IPS-18c (cell line): ENCODE results near the gene SRD5A3.
A peak's percentile ranks its signal among the peaks of the same experiment; 100 is the strongest.
"Not testable (repeated sequence)": the region's sequence is repeated elsewhere in the genome, so short reads cannot be mapped to it uniquely, and the experiment has no call there.

ENCODE experiments used
- H3K4me3 ChIP-seq: 2 replicates; pipeline ENCODE4 v1.7.0; 2013; ENCODE audit warnings: low read depth, mild to moderate bottlenecking, low read length, moderate library complexity; ENCODE audit not compliant: insufficient read depth
- H3K9me3 ChIP-seq: one replicate; pipeline ENCODE4 v1.6.1; 2013; ENCODE audit warnings: mild to moderate bottlenecking, low read length, moderate library complexity; ENCODE audit not compliant: control insufficient read depth, insufficient read depth

SRD5A3 gene

GRCh38 chr4:55337944-55338343 is 8.1 kb upstream of the SRD5A3 start:
- Histone ChIP-seq H3K4me3 (no peak overlapping the region), H3K9me3 (peaks cover 2% of the 10 kb centered on the region)

- peaks cover 2% of the 10 kb centered on the region for H3K9me3 ChIP-seq
- no peak overlapping the region for H3K4me3 ChIP-seq
Observed at GRCh38 chr4:55338486-55338885, 7.6 kb upstream of the SRD5A3 start.

- no peak overlapping the region for H3K4me3 ChIP-seq
- H3K9me3 ChIP-seq: peaks cover 2% of the 10 kb centered on the region
Observed at GRCh38 chr4:55340266-55340665, 5.8 kb upstream of the SRD5A3 start.

- no peaks in the 10 kb centered on the region for H3K9me3 ChIP-seq
- H3K4me3 ChIP-seq: no peak overlapping the region
Observed at GRCh38 chr4:55343887-55344286, 2.2 kb upstream of the SRD5A3 start.

DNA sequence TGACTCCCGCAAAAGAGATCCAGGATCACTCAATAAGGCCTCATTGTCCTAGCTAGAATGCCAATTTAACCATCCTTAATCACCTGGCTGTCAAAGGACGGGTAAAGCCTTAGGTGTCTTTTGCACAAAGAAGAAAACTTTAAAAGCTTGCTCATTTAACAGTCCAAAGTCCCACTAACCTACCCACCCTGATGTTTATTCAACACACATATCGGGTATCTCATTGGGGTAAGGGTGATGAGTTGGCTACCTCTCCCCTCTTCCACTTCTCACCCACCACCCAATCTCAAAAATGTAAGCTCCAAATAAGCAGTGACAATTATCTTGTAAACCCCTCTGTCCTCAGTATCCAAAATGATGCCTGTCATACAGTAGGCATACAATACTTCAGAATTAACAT is 988 bp upstream of the SRD5A3 start:
- no peak overlapping the region for H3K4me3 ChIP-seq

DNA sequence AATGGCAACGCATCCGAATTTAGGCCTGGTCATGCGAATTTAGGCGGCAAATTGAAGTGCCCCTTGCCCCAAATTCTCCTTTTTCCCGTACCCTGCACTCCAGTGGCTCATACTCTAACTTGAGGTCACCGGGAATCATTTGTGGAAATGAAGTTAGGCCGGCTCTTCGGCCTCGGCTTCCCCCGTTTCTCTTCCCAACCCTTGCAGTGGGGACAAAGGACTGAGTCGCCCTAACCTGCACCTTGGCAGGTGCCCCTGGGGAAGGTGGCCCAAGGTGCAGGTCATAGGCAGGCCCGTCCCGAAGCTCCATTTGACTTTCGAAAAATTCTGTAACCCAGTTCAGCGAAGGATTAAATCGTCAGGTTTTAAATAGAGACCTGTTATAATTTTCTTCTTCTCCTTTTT is 811 bp downstream of the SRD5A3 start:
- H3K9me3 ChIP-seq: no peaks in the 10 kb centered on the region

More for the DNA sequence above, 988 bp upstream of the SRD5A3 start:
- no peaks in the 10 kb centered on the region for H3K9me3 ChIP-seq

GRCh38 chr4:55347610-55348228 is 1.7 kb downstream of the SRD5A3 start:
- no peaks in the 10 kb centered on the region for H3K9me3 ChIP-seq
- peak overlapping the region; percentile 73; the same call in 1 of the 2 replicates for H3K4me3 ChIP-seq

More for the DNA sequence above, 811 bp downstream of the SRD5A3 start:
- peak overlapping the region; percentile 73 for H3K4me3 ChIP-seq

DNA sequence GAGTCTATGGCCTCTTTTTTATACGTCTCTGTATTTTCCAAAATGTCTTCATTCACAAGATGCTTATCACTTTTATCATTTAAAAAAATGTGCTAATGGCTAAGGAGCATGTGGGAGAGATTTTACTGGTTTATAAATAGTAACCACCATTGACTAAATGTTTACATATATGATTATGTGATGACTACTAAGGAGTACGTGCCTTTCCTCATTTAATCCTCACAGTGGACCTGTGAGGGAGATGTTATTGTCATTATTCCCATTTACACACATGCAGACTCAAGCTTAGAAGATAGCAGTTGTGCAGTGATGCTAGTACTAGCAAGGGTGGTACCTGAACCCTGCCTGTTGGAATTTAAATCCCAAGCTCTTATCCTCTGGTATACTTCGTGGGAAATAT is 2.4 kb downstream of the SRD5A3 start:
- Histone ChIP-seq H3K4me3 (no peak overlapping the region), H3K9me3 (no peaks in the 10 kb centered on the region)

- not testable (repeated sequence) for H3K9me3 ChIP-seq, H3K4me3 ChIP-seq
Observed at GRCh38 chr4:55350870-55351269, 4.8 kb downstream of the SRD5A3 start.

DNA sequence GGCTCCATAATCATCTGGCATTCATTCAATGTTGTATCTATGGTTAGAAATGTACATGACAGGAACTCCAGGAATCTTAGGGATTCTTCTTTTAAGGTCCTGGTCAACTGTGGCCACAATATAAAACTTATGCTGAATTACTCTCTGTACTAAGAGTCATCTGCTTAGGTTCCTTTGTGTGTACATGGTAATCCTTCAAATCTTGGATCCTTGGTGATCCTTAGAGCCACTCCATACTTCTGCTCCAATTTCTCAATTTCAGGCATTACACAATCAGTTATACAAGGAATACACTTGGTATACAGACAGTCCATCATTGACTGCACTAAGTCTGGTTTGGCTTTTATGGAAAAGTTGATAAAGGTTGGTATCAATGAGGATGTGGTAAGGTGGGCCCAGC is 5.8 kb downstream of the SRD5A3 start:
- Histone ChIP-seq H3K9me3 (no peaks in the 10 kb centered on the region), H3K4me3 (no peak overlapping the region)

- no peaks in the 10 kb centered on the region for H3K9me3 ChIP-seq
- H3K4me3 ChIP-seq: no peak overlapping the region
Observed at GRCh38 chr4:55352726-55353125, 6.7 kb downstream of the SRD5A3 start.

- H3K9me3 ChIP-seq, H3K4me3 ChIP-seq: not testable (repeated sequence)
Observed at GRCh38 chr4:55353228-55353747, 7.2 kb downstream of the SRD5A3 start.

- Histone ChIP-seq H3K9me3 (no peaks in the 10 kb centered on the region), H3K4me3 (no peak overlapping the region)
Observed at GRCh38 chr4:55354648-55355047, 8.6 kb downstream of the SRD5A3 start.

GRCh38 chr4:55355555-55355954 is 9.5 kb downstream of the SRD5A3 start:
- Histone ChIP-seq H3K4me3 (no peak overlapping the region), H3K9me3 (no peaks in the 10 kb centered on the region)

GRCh38 chr4:55356991-55357461 is 11.0 kb downstream of the SRD5A3 start:
- Histone ChIP-seq H3K9me3 (no peaks in the 10 kb centered on the region), H3K4me3 (no peak overlapping the region)

DNA sequence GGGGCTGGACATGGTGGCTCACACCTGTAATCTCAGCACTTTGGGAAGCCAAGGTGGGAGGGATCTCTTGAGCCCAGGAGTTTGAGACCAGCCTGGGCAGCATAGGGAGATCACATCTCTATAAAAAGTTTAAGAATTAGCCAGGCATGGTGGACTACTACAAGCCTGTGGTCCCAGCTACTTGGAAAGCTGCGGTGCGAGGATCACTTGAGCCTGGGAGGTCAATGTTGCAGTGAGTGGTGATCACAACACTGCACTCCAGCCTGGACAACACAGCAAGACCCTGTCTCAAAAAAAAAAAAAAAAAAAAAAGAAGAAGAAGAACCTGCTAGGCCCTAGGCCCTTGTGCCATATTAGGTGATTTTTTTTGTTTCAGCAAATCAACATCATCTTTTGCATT is 12.2 kb downstream of the SRD5A3 start:
- Histone ChIP-seq H3K9me3 (no peaks in the 10 kb centered on the region), H3K4me3 (no peak overlapping the region)

DNA sequence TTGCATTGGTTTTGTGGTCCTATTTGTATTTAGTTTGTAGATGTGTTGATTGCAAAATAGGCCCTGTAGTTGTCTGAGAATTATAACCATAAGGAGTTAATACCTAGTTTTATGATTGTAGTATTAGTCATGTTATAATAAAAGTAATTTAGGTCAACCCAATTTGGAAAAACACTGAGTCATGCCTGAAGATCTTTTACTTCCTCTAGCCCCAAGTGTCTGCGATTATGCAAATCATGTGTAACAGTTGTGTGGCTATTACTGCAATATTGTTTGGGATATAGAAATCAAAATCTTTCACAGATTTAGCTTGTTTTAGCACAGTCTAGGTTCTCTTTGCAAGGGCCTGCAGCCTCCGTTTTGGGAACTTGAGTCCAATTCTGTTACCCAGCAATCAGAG is 12.6 kb downstream of the SRD5A3 start:
- H3K4me3 ChIP-seq: no peak overlapping the region
- H3K9me3 ChIP-seq: no peaks in the 10 kb centered on the region

- H3K9me3 ChIP-seq: no peaks in the 10 kb centered on the region
- no peak overlapping the region for H3K4me3 ChIP-seq
Observed at GRCh38 chr4:55359397-55359916, 13.4 kb downstream of the SRD5A3 start.

GRCh38 chr4:55362938-55363337 is 16.9 kb downstream of the SRD5A3 start:
- not testable (repeated sequence) for H3K9me3 ChIP-seq, H3K4me3 ChIP-seq
